Gastrocnemius medialis (tissue), 4 donors: ENCODE data around the gene TLL2. TPM values are rescaled to one million over a fixed set of nuclear protein-coding genes. Genes with fewer than 3 reads are reported as not detected.

Experiments
- ATAC-seq, 2 donors: fragments of 150-250 bp; one replicate each; pipeline ENCODE4 v1.9.1; 2016
- DNase-seq, 2 donors: peaks; one replicate each; pipeline ENCODE4 v3.0.0-alpha.2; 2019
- H3K27ac ChIP-seq, 4 donors: fragments of 200-600 bp; sonication (generic); 1 replicate in 1 of 4; 2 replicates in 3 of 4; pipeline ENCODE4 v1.5.1; 2016 to 2018; ENCODE audit warnings: mild to moderate bottlenecking in 2 of 4, moderate library complexity in 1 of 4
- H3K27me3 ChIP-seq, 3 donors: fragments of 200-600 bp; sonication (generic) in 2 of 3; 1 replicate in 1 of 3; 2 replicates in 2 of 3; pipeline versions ENCODE4 v1.5.1 to v1.6.0; 2016 to 2019; ENCODE audit warnings: mild to moderate bottlenecking in 1 of 3, moderate library complexity in 1 of 3
- H3K36me3 ChIP-seq, 2 donors: fragments of 200-600 bp; sonication (generic) in 1 of 2; one replicate each; pipeline ENCODE4 v1.5.1; 2017 to 2018
- H3K4me1 ChIP-seq, 2 donors: fragments of 200-600 bp; sonication (generic) in 1 of 2; one replicate each; pipeline ENCODE4 v1.5.1; 2016 to 2017; ENCODE audit warnings: mild to moderate bottlenecking in 2 of 2
- H3K4me3 ChIP-seq, 4 donors: fragments of 200-600 bp; sonication (generic) in 3 of 4; 1 replicate in 1 of 4; 2 replicates in 3 of 4; pipeline ENCODE4 v1.5.1; 2016 to 2019; ENCODE audit warnings: mild to moderate bottlenecking in 2 of 4
- H3K9me3 ChIP-seq, 3 donors: fragments of 200-600 bp; sonication (generic) in 2 of 3; 1 replicate in 1 of 3; 2 replicates in 2 of 3; pipeline ENCODE4 v1.5.1; 2016 to 2019
- CTCF ChIP-seq, 5 experiments: fragments of 450-650 bp in 3 of 5; fragments of 200-600 bp in 2 of 5; sonication (generic) in 2 of 5; IDR thresholded peaks in 4 of 5; conservative IDR thresholded peaks in 1 of 5; 1 replicate in 4 of 5; 2 replicates in 1 of 5; pipeline ENCODE4 v1.5.1; 2016 to 2019; ENCODE audit warnings: antibody characterized with exemption in 5 of 5, mild to moderate bottlenecking in 3 of 5, moderate library complexity in 3 of 5
- POLR2A ChIP-seq, 2 donors: fragments of 450-650 bp; IDR thresholded peaks; one replicate each; pipeline ENCODE4 v1.6.1; 2017; ENCODE audit warnings: antibody characterized with exemption in 2 of 2, mild to moderate bottlenecking in 2 of 2, moderate library complexity in 2 of 2
- in situ Hi-C, 4 donors: fragments of 200-750 bp; cut with MboI; loops; one replicate each; pipeline versions ENCODE4 v1.15.0 to v1.8.0; 2017; ENCODE audit warnings: low sequenced_read_pairs in 4 of 4
- intact Hi-C: fragments of 100-400 bp; cut with DNase I; formaldehyde crosslinking; loops from one replicate; pipeline ENCODE4 v1.15.1; 2023; ENCODE audit warnings: low total_unique reads
- total RNA-seq, 4 donors: library from RNA; depleted of rRNA; stranded (reverse); fragments of >200 nt; gene quantifications; one replicate each; pipeline versions ENCODE4 v1.1.0 to v1.2.3, GENCODE V29; 2016

Gene TLL2
- total RNA-seq, result 1 to 10 TPM in 1 of 4 donors, under 1 TPM in 2, not detected in 1; 0.10 to 1.0 (median 0.44) TPM

- TF ChIP-seq CTCF (IDR thresholded peaks at IDR 0.05 in 4 of 5, conservative IDR thresholded peaks at IDR 0.05 in 1 of 5), result peak; percentile 59 to 87 (median 85)
- peak in 1 of 2 donors; percentile 56 for TF ChIP-seq POLR2A (IDR thresholded peaks at IDR 0.05)
- peak; percentile 76 to 81 for DNase-seq
- Histone ChIP-seq H3K27ac (peak within 1 kb of the TSS; percentile 39 to 61 (median 58)), H3K9me3 (no peaks in the 10 kb centered on the region), H3K4me1 (peaks cover 13 to 26% of the 10 kb centered on the region in 2 donors), H3K4me3 (peak within 1 kb of the TSS; percentile 61 to 73 (median 66)), H3K27me3 (no peaks in the 10 kb centered on the region), H3K36me3 (no peaks in the 10 kb centered on the region)
- peak; percentile 84 to 88 for ATAC-seq
- in situ Hi-C loops (loop anchor here in 2 of 4 donors (10.0 to 25.0 kb wide), 2 partner anchors 127 to 139 kb away; no protein-coding TSS in a partner anchor), intact Hi-C loops (loop anchor here (1.0 to 5.0 kb wide), 4 partner anchors 73 to 318 kb away; partner anchors contain the start of genes LCOR and TM9SF3)
Measured at GRCh38 chr10:96513698-96514561, at the start of gene TLL2. Gene TLL2 (minus strand): TSS chr10:96513926. CDS start chr10:96513685, 241 bp downstream.

- in situ Hi-C loops, result no loop called here
- H3K36me3 ChIP-seq, result peaks cover 0 to 31% of the 10 kb centered on the region in 2 donors
- intact Hi-C loops, result no loop called here
- peaks cover 0 to 5% of the 10 kb centered on the region in 2 donors for H3K4me1 ChIP-seq
- DNase-seq, result no peak
- no peak for ATAC-seq
- H3K9me3 ChIP-seq, result no peaks in the 10 kb centered on the region
- H3K27ac ChIP-seq, result no peak overlapping the region
- TF ChIP-seq POLR2A (IDR thresholded peaks at IDR 0.05), result no peak
- no peak for TF ChIP-seq CTCF (IDR thresholded peaks at IDR 0.05 in 4 of 5, conservative IDR thresholded peaks at IDR 0.05 in 1 of 5)
- H3K4me3 ChIP-seq, result no peak overlapping the region
- no peaks in the 10 kb centered on the region for H3K27me3 ChIP-seq
Measured at GRCh38 chr10:96560966-96561887, 47.5 kb upstream of the TLL2 start.

- in situ Hi-C loops (no loop called here), intact Hi-C loops (no loop called here)
- no peaks in the 10 kb centered on the region for H3K9me3 ChIP-seq
- H3K27ac ChIP-seq, result no peak overlapping the region
- no peak for ATAC-seq
- no peaks in the 10 kb centered on the region for H3K27me3 ChIP-seq
- TF ChIP-seq POLR2A (IDR thresholded peaks at IDR 0.05) (no peak), CTCF (IDR thresholded peaks at IDR 0.05 in 4 of 5, conservative IDR thresholded peaks at IDR 0.05 in 1 of 5) (no peak)
- peaks cover 0 to 5% of the 10 kb centered on the region in 2 donors for H3K4me1 ChIP-seq
- no peak overlapping the region for H3K4me3 ChIP-seq
- DNase-seq, result no peak
- peaks cover 0 to 31% of the 10 kb centered on the region in 2 donors for H3K36me3 ChIP-seq
Measured at GRCh38 chr10:96560489-96560888, 46.8 kb upstream of the TLL2 start.

GRCh38 chr10:96556003-96556402, 42.3 kb upstream of the TLL2 start:
- TF ChIP-seq POLR2A (IDR thresholded peaks at IDR 0.05) (no peak), CTCF (IDR thresholded peaks at IDR 0.05 in 4 of 5, conservative IDR thresholded peaks at IDR 0.05 in 1 of 5) (peak in 2 of 5 experiments; percentile 8 to 30)
- no peaks in the 10 kb centered on the region for H3K27me3 ChIP-seq
- ATAC-seq (no peak), DNase-seq (no peak)
- H3K9me3 ChIP-seq, result no peaks in the 10 kb centered on the region
- H3K36me3 ChIP-seq, result peaks cover 0 to 53% of the 10 kb centered on the region in 2 donors
- in situ Hi-C loops, result no loop called here
- no peaks in the 10 kb centered on the region for H3K4me1 ChIP-seq
- intact Hi-C loops, result no loop called here
- H3K27ac ChIP-seq, result no peak overlapping the region
- H3K4me3 ChIP-seq, result no peak overlapping the region
